B cell (primary cell): ENCODE measurements around the gene JAML. TPM values are rescaled to one million over a fixed set of nuclear protein-coding genes. Genes with fewer than 3 reads are reported as not detected.

Experiments used
- ATAC-seq: fragments of 200-7000 bp; cut with Tn5 transposase; one replicate; pipeline ENCODE4 v1.10.0; 2021; ENCODE audit warnings: low read depth, mild to moderate bottlenecking, moderate number of reproducible peaks, moderate library complexity
- CTCF ChIA-PET: fragments of 350-600 bp; sonication (Branson Sonifier 250); formaldehyde crosslinking; loops from one replicate; lab custom pipeline; 2021; ENCODE audit warnings: antibody characterized with exemption, inconsistent platforms; lab: Charles Lee
- POLR2A ChIA-PET: fragments of 350-600 bp; sonication (Branson Sonifier 250); formaldehyde crosslinking; loops from one replicate; lab custom pipeline; 2021; ENCODE audit warnings: antibody characterized with exemption; lab: Charles Lee
- DNase-seq: peaks from one replicate; pipeline ENCODE4 v3.0.0; 2013
- H2AFZ ChIP-seq: 2 replicates; pipeline ENCODE4 v1.6.1; 2012; ENCODE audit warnings: mild to moderate bottlenecking, low read depth, low read length; ENCODE audit not compliant: insufficient read depth, poor library complexity, severe bottlenecking
- H3K27ac ChIP-seq, 2 donors: 1 replicate in 1 of 2; 2 replicates in 1 of 2; pipeline ENCODE4 v1.5.1; 2012 to 2013; ENCODE audit warnings: low read length in 2 of 2, mild to moderate bottlenecking in 2 of 2, moderate library complexity in 1 of 2
- H3K27me3 ChIP-seq, 4 experiments: fragments of 200-600 bp in 1 of 4; sonication (generic) in 1 of 4; replicated peaks in 1 of 4; 1 replicate in 2 of 4; 2 replicates in 2 of 4; pipeline versions ENCODE4 v1.6.1 to v1.7.0; 2013 to 2016; ENCODE audit warnings: low read length in 3 of 4, mild to moderate bottlenecking in 2 of 4, mixed read lengths in 1 of 4, moderate library complexity in 1 of 4; ENCODE audit not compliant: insufficient read depth in 4 of 4, control insufficient read depth in 3 of 4; ENCODE audit errors: control extremely low read depth in 1 of 4
- H3K36me3 ChIP-seq, 2 experiments: replicated peaks in 1 of 2; 1 replicate in 1 of 2; 2 replicates in 1 of 2; pipeline versions ENCODE4 v1.6.1 to v1.7.1; 2013; ENCODE audit warnings: low read length in 1 of 2; ENCODE audit not compliant: insufficient read depth in 2 of 2, control insufficient read depth in 1 of 2; ENCODE audit errors: control extremely low read depth in 1 of 2, extremely low read depth in 1 of 2
- H3K4me1 ChIP-seq, 2 donors: fragments of 200-600 bp in 1 of 2; sonication (generic) in 1 of 2; 1 replicate in 1 of 2; 2 replicates in 1 of 2; pipeline versions ENCODE4 v1.5.1 to v1.6.1; 2013 to 2017; ENCODE audit warnings: low read length in 2 of 2; ENCODE audit not compliant: control insufficient read depth in 2 of 2, insufficient read depth in 2 of 2
- H3K4me2 ChIP-seq: replicated peaks from 2 replicates; pipeline ENCODE3; 2012; ENCODE audit warnings: mild to moderate bottlenecking, low read depth, low read length; ENCODE audit not compliant: poor library complexity, severe bottlenecking
- H3K4me3 ChIP-seq, 5 experiments: fragments of 200-600 bp in 1 of 5; sonication (generic) in 1 of 5; 1 replicate in 3 of 5; 2 replicates in 2 of 5; pipeline versions ENCODE4 v1.5.1 to v1.7.0; 2011 to 2016; ENCODE audit warnings: low read length in 4 of 5, mild to moderate bottlenecking in 4 of 5, low read depth in 2 of 5, control low read depth in 1 of 5, moderate library complexity in 1 of 5; ENCODE audit not compliant: insufficient read depth in 1 of 5; ENCODE audit errors: control extremely low read depth in 1 of 5, extremely low read depth in 1 of 5
- H3K79me2 ChIP-seq: fragments of 200-600 bp; sonication (generic); one replicate; pipeline ENCODE4 v1.6.0; 2016; ENCODE audit warnings: low read length; ENCODE audit not compliant: control insufficient read depth, insufficient read depth
- H3K9ac ChIP-seq: fragments of 200-600 bp; sonication (generic); 2 replicates; pipeline ENCODE4 v1.6.1; 2017; ENCODE audit warnings: mild to moderate bottlenecking, low read length, moderate library complexity
- H3K9me3 ChIP-seq, 3 donors: one replicate each; pipeline versions ENCODE4 v1.6.1 to v1.7.1; 2013; ENCODE audit warnings: low read length in 2 of 3; ENCODE audit not compliant: control insufficient read depth in 2 of 3, insufficient read depth in 1 of 3; ENCODE audit errors: control extremely low read depth in 1 of 3
- H4K20me1 ChIP-seq: 2 replicates; pipeline ENCODE4 v1.6.0; 2012; ENCODE audit warnings: mild to moderate bottlenecking, low read length; ENCODE audit not compliant: insufficient read depth, control insufficient read depth, poor library complexity, severe bottlenecking
- H3K27ac Mint-ChIP-seq: one replicate; pipeline ENCODE4 v1.8.0; 2021; ENCODE audit warnings: mixed read lengths
- H3K27me3 Mint-ChIP-seq: one replicate; pipeline ENCODE4 v1.8.0; 2021; ENCODE audit warnings: mixed read lengths
- H3K4me1 Mint-ChIP-seq: one replicate; pipeline ENCODE4 v1.8.0; 2021; ENCODE audit warnings: mixed read lengths
- H3K4me3 Mint-ChIP-seq: one replicate; pipeline ENCODE4 v1.8.0; 2021; ENCODE audit warnings: mixed read lengths
- H3K9me3 Mint-ChIP-seq: one replicate; pipeline ENCODE4 v1.8.0; 2022; ENCODE audit warnings: mixed read lengths; ENCODE audit not compliant: insufficient read depth
- EZH2 ChIP-seq: IDR thresholded peaks from 2 replicates; pipeline ENCODE4 v1.6.1; 2012; ENCODE audit warnings: borderline replicate concordance, low read depth, mild to moderate bottlenecking, moderate library complexity, low read length; ENCODE audit not compliant: insufficient read depth, poor library complexity, severe bottlenecking
- WGBS: methylation state at CpG from one replicate; pipeline ENCODE4 v1.1.5; 2013; ENCODE audit warnings: missing lambda C conversion rate; ENCODE audit not compliant: insufficient coverage; 5-methylcytosine and 5-hydroxymethylcytosine counted together
- intact Hi-C: fragments of 100-400 bp; cut with micrococcal nuclease; formaldehyde crosslinking; loops from one replicate; pipeline ENCODE4 v1.10.0; 2022
- polyA plus RNA-seq: library from polyadenylated mRNA; depleted of rRNA; stranded (reverse); fragments of >200 nt; gene quantifications from 2 replicates; pipeline ENCODE4 v1.2.3, GENCODE V29; 2012
- total RNA-seq, 2 donors: library from RNA; stranded (reverse); fragments of 120-200 nt in 1 of 2; gene quantifications; 1 replicate in 1 of 2; 2 replicates in 1 of 2; pipeline versions ENCODE4 v1.2.3 to v1.2.4, GENCODE V29; 2013 to 2022
- TF ChIP-seq, protein P1 (sequence below): fragments of 200-600 bp; IDR thresholded peaks from one replicate; pipeline ENCODE4 v1.8.0; 2022; ENCODE audit warnings: antibody characterized with exemption, mild to moderate bottlenecking

Gene JAML
- total and polyA plus RNA-seq, 2 donors (not counting 1 experiment from before 2014, with no cell fraction given) = 1.0 to 9.6 TPM

DNA sequence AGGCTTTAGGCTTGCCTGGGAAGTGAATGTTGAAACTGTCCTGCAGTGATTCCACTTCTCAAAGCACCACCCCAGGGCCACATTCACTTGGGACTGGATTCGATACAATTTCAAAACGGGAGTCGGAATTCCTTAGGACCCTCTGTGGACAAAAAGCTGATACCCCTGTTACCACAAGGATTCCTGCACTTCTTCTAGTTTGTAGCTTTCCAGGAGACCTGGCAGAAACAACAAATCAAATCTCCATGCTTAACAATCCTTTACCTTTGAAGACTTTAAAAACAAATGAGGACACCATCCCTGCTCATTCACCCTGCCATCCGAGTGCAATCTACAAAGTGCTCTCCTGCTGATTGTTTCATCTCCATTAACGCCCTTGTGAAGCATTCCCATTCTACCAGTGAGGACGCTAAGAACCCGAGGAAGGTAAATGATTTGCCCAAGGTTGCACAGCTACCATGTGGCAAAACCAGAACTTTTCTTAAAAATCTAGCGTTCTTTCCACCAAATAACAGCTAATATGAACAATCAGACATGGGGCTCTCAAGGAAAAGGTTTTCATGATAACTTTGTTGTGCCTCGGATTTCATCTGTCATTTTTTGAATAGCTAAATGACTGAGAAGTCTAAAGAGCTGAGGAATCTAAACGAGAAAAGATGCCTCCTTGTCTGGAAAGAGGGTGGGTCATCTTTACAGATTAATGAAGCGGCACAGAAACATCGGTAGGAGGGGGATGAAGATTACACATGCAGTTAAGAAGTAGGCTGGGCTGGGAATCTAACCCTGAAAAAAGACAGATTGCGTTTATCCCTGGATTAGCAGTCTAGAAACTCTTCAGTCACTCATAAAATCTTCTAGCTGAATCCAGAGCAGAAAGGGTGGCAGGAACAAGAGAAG, 40.0 kb upstream of the JAML start:
- DNase-seq = no peak
- POLR2A ChIA-PET = interaction anchor here (1.7 kb wide), 1 partner anchor 67 kb away, joined by 4 read pairs; no protein-coding TSS in a partner anchor
- ATAC-seq = no peak
- Histone ChIP-seq H3K36me3 (no peaks in the 10 kb centered on the region), H4K20me1 (no peaks in the 10 kb centered on the region), H3K4me2 (no peak overlapping the region), H3K79me2 (no peaks in the 10 kb centered on the region), H3K9ac (no peak overlapping the region), H3K4me3 (no peak overlapping the region), H2AFZ (no peak overlapping the region), H3K27me3 (peaks cover 0 to 58% (median 48%) of the 10 kb centered on the region in 4 experiments), H3K4me1 (peaks cover 9 to 11% of the 10 kb centered on the region in 2 donors), H3K9me3 (no peaks in the 10 kb centered on the region), H3K27ac (no peak overlapping the region)
- H3K4me3 Mint-ChIP-seq = no peak overlapping the region
- H3K27ac Mint-ChIP-seq = no peak overlapping the region
- peaks cover 45% of the 10 kb centered on the region for H3K27me3 Mint-ChIP-seq
- no peaks in the 10 kb centered on the region for H3K9me3 Mint-ChIP-seq
- H3K4me1 Mint-ChIP-seq = peaks cover 10% of the 10 kb centered on the region
- intact Hi-C loops = loop anchor here (5.0 kb wide), 1 partner anchor 38 kb away; the partner anchor contains the start of gene JAML
- WGBS = 88% methylated on average over 9 of the region's 13 CpGs
- TF ChIP-seq, protein P1, sequence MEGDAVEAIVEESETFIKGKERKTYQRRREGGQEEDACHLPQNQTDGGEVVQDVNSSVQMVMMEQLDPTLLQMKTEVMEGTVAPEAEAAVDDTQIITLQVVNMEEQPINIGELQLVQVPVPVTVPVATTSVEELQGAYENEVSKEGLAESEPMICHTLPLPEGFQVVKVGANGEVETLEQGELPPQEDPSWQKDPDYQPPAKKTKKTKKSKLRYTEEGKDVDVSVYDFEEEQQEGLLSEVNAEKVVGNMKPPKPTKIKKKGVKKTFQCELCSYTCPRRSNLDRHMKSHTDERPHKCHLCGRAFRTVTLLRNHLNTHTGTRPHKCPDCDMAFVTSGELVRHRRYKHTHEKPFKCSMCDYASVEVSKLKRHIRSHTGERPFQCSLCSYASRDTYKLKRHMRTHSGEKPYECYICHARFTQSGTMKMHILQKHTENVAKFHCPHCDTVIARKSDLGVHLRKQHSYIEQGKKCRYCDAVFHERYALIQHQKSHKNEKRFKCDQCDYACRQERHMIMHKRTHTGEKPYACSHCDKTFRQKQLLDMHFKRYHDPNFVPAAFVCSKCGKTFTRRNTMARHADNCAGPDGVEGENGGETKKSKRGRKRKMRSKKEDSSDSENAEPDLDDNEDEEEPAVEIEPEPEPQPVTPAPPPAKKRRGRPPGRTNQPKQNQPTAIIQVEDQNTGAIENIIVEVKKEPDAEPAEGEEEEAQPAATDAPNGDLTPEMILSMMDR = no peak
- TF ChIP-seq EZH2 = no peak
- CTCF ChIA-PET = interaction anchor here (0.6 to 2.5 kb wide), 7 partner anchors 10 to 69 kb away, joined by 3 to 26 read pairs (median 4); no protein-coding TSS in a partner anchor
